IMR-90 (cell line): ENCODE measurements around the gene FUBP1. TPM values are rescaled to one million over a fixed set of nuclear protein-coding genes. Genes with fewer than 3 reads are reported as not detected.
A peak's percentile ranks its signal among the peaks of the same experiment; 100 is the strongest.

Experiments used
- ATAC-seq: fragments of 200-7000 bp; cut with Tn5 transposase; 2 replicates; pipeline ENCODE4 v1.9.1; 2020; ENCODE audit warnings: low read depth, mild to moderate bottlenecking, moderate library complexity
- BruUV-seq: library from RNA; stranded (reverse); fragments of 400-500 nt; replicated peaks from 2 replicates; lab custom pipeline; 2021; lab: Mats Ljungman, UMichigan
- CTCF ChIA-PET: fragments of 300-600 bp; formaldehyde crosslinking; extraction: SDS; loops from one replicate; lab custom pipeline; 2021; ENCODE audit warnings: antibody characterized with exemption; lab: Yijun Ruan, JAX
- POLR2A ChIA-PET: fragments of 300-600 bp; sonication (Branson Sonifier 250); formaldehyde crosslinking; loops from one replicate; lab custom pipeline; 2022; ENCODE audit warnings: antibody characterized with exemption; ENCODE audit not compliant: unreplicated experiment; lab: Charles Lee
- DNase-seq: peaks from one replicate; pipeline ENCODE4 v3.0.0; 2013
- H2AFZ ChIP-seq: replicated peaks from 2 replicates; pipeline ENCODE3; 2013; ENCODE audit warnings: low read length, mild to moderate bottlenecking; ENCODE audit not compliant: poor library complexity
- H2AK5ac ChIP-seq: 2 replicates; pipeline ENCODE4 v1.6.1; 2013; ENCODE audit warnings: low read depth, low read length, inconsistent platforms
- H2AK9ac ChIP-seq: replicated peaks from 2 replicates; pipeline ENCODE3; 2013; ENCODE audit warnings: mild to moderate bottlenecking, low read depth, low read length, moderate library complexity; ENCODE audit not compliant: poor library complexity
- H2BK120ac ChIP-seq: 2 replicates; pipeline ENCODE4 v1.6.1; 2013; ENCODE audit warnings: low read depth, low read length, inconsistent platforms
- H2BK15ac ChIP-seq: 3 replicates; pipeline ENCODE4 v1.6.1; 2013; ENCODE audit warnings: low read depth, low read length, inconsistent platforms
- H2BK20ac ChIP-seq: 2 replicates; pipeline ENCODE4 v1.6.1; 2013; ENCODE audit warnings: low read depth, mild to moderate bottlenecking, inconsistent platforms, low read length, moderate library complexity
- H2BK5ac ChIP-seq: 2 replicates; pipeline ENCODE4 v1.6.1; 2013; ENCODE audit warnings: mild to moderate bottlenecking, low read depth, low read length, inconsistent platforms; ENCODE audit not compliant: poor library complexity, severe bottlenecking
- H3K14ac ChIP-seq: replicated peaks from 2 replicates; pipeline ENCODE4 v1.6.1; 2013; ENCODE audit warnings: low read depth, low read length, inconsistent platforms
- H3K18ac ChIP-seq: 2 replicates; pipeline ENCODE4 v1.6.1; 2013; ENCODE audit warnings: low read depth, low read length, control low read depth
- H3K23ac ChIP-seq: 2 replicates; pipeline ENCODE4 v1.6.1; 2013; ENCODE audit warnings: low read depth, low read length, inconsistent platforms
- H3K27ac ChIP-seq: 2 replicates; pipeline ENCODE4 v1.5.1; 2013; ENCODE audit warnings: mild to moderate bottlenecking, control low read depth, low read length; ENCODE audit not compliant: insufficient read depth
- H3K27me3 ChIP-seq: 2 replicates; pipeline ENCODE4 v1.6.1; 2013; ENCODE audit warnings: low read length; ENCODE audit not compliant: control insufficient read depth, insufficient read depth
- H3K36me3 ChIP-seq: 2 replicates; pipeline ENCODE4 v1.6.1; 2013; ENCODE audit warnings: low read length, mixed read lengths; ENCODE audit not compliant: control insufficient read depth, insufficient read depth
- H3K4ac ChIP-seq: 2 replicates; pipeline ENCODE4 v1.6.1; 2013; ENCODE audit warnings: low read depth, low read length, inconsistent platforms
- H3K4me1 ChIP-seq: 2 replicates; pipeline ENCODE4 v1.6.1; 2013; ENCODE audit warnings: low read length, mixed read lengths; ENCODE audit not compliant: control insufficient read depth, insufficient read depth
- H3K4me2 ChIP-seq: 2 replicates; pipeline ENCODE4 v1.6.1; 2013; ENCODE audit warnings: low read depth, mild to moderate bottlenecking, control low read depth, low read length, moderate library complexity
- H3K4me3 ChIP-seq: 2 replicates; pipeline ENCODE4 v1.5.1; 2013; ENCODE audit warnings: low read depth, mild to moderate bottlenecking, control low read depth, low read length, moderate library complexity; ENCODE audit not compliant: insufficient read depth
- H3K56ac ChIP-seq: 2 replicates; pipeline ENCODE4 v1.6.1; 2013; ENCODE audit warnings: low read length, inconsistent platforms; ENCODE audit not compliant: insufficient read depth; ENCODE audit errors: extremely low read depth
- H3K79me1 ChIP-seq, 2 experiments: 2 replicates each; pipeline ENCODE4 v1.6.1; 2013; ENCODE audit warnings: low read length in 2 of 2, inconsistent platforms in 1 of 2, low read depth in 1 of 2
- H3K9ac ChIP-seq: 2 replicates; pipeline ENCODE4 v1.6.1; 2013; ENCODE audit warnings: low read depth, low read length, control low read depth
- H3K9me1 ChIP-seq: 2 replicates; pipeline ENCODE4 v1.6.1; 2013; ENCODE audit warnings: low read length, inconsistent platforms; ENCODE audit not compliant: insufficient read depth
- H3K9me3 ChIP-seq: 2 replicates; pipeline ENCODE4 v1.6.1; 2013; ENCODE audit warnings: low read length; ENCODE audit not compliant: control insufficient read depth, insufficient read depth
- H4K20me1 ChIP-seq: 2 replicates; pipeline ENCODE4 v1.6.1; 2013; ENCODE audit warnings: low read length, inconsistent platforms; ENCODE audit not compliant: insufficient read depth
- H4K5ac ChIP-seq: 2 replicates; pipeline ENCODE4 v1.6.1; 2013; ENCODE audit warnings: mild to moderate bottlenecking, low read depth, low read length, control low read depth
- H4K8ac ChIP-seq, 2 experiments: 2 replicates each; pipeline ENCODE4 v1.6.1; 2013; ENCODE audit warnings: low read depth in 2 of 2, low read length in 2 of 2, control low read depth in 1 of 2, inconsistent platforms in 1 of 2
- H4K91ac ChIP-seq: 2 replicates; pipeline ENCODE4 v1.6.1; 2013; ENCODE audit warnings: low read depth, low read length, inconsistent platforms; ENCODE audit not compliant: insufficient read depth
- BHLHE40 ChIP-seq: fragments of 150-350 bp; IDR thresholded peaks from 2 replicates; pipeline ENCODE4 v1.6.1; 2016; ENCODE audit warnings: mild to moderate bottlenecking, low read depth, low read length
- CHD1 ChIP-seq: IDR thresholded peaks from 2 replicates; pipeline ENCODE4 v1.6.1; 2012; ENCODE audit warnings: low read depth, low read length, improper control_type of control experiment
- CTCF ChIP-seq: conservative IDR thresholded peaks from 2 replicates; pipeline ENCODE4 v1.5.1; 2012; ENCODE audit warnings: mild to moderate bottlenecking, low read depth, low read length, improper control_type of control experiment
- MXI1 ChIP-seq: IDR thresholded peaks from 2 replicates; pipeline ENCODE4 v1.6.1; 2012; ENCODE audit warnings: low read depth, mild to moderate bottlenecking, low read length, moderate library complexity, borderline replicate concordance
- POLR2A ChIP-seq: IDR thresholded peaks from 2 replicates; pipeline ENCODE4 v1.6.1; 2012; ENCODE audit warnings: mild to moderate bottlenecking, low read depth, low read length
- RAD21 ChIP-seq: IDR thresholded peaks from 2 replicates; pipeline ENCODE4 v1.6.1; 2012; ENCODE audit warnings: low read length, improper control_type of control experiment
- SMC3 ChIP-seq: fragments of 150-350 bp; IDR thresholded peaks from 2 replicates; pipeline ENCODE4 v1.6.1; 2016; ENCODE audit warnings: low read depth, mild to moderate bottlenecking, antibody characterized with exemption, low read length, moderate library complexity
- WGBS, 2 experiments: methylation state at CpG; one replicate each; pipeline versions ENCODE4 v1.1.5 to v1.1.7; 2013; ENCODE audit warnings: missing lambda C conversion rate in 2 of 2; ENCODE audit not compliant: insufficient read length in 1 of 2; ENCODE audit errors: extremely low coverage in 2 of 2; 5-methylcytosine and 5-hydroxymethylcytosine counted together
- dilution Hi-C: fragments of 300-500 bp; cut with HindIII; formaldehyde crosslinking; loops from one replicate; pipeline ENCODE4 v1.14.3; 2018; ENCODE audit warnings: low sequenced_read_pairs; ENCODE audit not compliant: unreplicated experiment
- in situ Hi-C: fragments of 300-500 bp; cut with MboI; formaldehyde crosslinking; loops from 3 replicates; pipeline ENCODE4 v1.14.3; 2019; ENCODE audit warnings: low sequenced_read_pairs, inconsistent platforms, mixed read lengths
- intact Hi-C: fragments of 100-400 bp; cut with micrococcal nuclease; formaldehyde crosslinking; loops from 2 replicates; pipeline ENCODE4 v1.10.0; 2022
- polyA plus RNA-seq, 3 experiments: library from polyadenylated mRNA; depleted of rRNA; stranded (reverse); fragments of >200 nt; gene quantifications; 2 replicates each; pipeline ENCODE4 v1.2.3, GENCODE V29; 2012; ENCODE audit warnings: low replicate concordance in 1 of 3
- total RNA-seq: library from RNA; depleted of rRNA; stranded (reverse); fragments of >200 nt; gene quantifications from 2 replicates; pipeline ENCODE4 v1.2.3, GENCODE V29; 2012

FUBP1 gene
- total and polyA plus RNA-seq, 2 of the 4 experiments (the other 2 are of a cell fraction): 94.7 to 129 TPM

DNA sequence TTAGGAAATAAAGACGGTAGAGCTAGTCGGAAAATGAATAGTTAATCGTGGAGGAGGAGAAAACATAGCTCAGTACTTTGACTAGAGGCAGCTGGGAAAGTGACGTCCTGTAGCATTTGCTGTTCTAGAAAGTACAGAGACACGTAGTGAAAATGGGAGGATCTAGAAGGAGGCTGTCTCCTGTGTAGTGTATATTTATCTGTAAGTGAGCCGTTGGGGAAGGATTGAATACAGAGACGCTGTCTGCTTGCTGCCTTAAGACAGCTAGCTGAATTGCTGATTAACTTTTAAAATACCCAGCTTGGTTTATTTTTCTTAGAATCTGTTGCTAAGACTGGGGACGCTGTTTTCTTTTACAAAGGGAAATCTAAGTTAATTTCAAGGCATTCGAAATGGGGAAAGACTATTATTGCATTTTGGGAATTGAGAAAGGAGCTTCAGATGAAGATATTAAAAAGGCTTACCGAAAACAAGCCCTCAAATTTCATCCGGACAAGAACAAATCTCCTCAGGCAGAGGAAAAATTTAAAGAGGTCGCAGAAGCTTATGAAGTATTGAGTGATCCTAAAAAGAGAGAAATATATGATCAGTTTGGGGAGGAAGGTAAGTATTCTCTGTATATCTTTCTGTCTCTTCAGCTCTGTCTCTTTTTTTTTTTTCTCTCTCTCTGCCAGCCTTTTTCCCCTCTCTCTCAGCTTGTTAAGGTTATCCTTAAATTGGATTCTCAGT, 26.0 kb upstream of the FUBP1 start, which contains the start of gene DNAJB4:
DNAJB4 (plus strand) TSS at position 221 of the 729 bp plus-strand sequence; CDS start at position 393, 172 bp downstream.
- Histone ChIP-seq H4K5ac (peak within 1 kb of the TSS; percentile 19; the same call in 1 of the 2 replicates), H2BK120ac (peak within 1 kb of the TSS; percentile 29; the same call in 1 of the 2 replicates), H3K56ac (peak within 1 kb of the TSS; percentile 73), H3K4me1 (peaks cover 4% of the 10 kb centered on the region), H3K9me3 (no peaks in the 10 kb centered on the region), H2AFZ (no peak within 1 kb of the TSS), H2BK5ac (peak within 1 kb of the TSS; percentile 100), H4K8ac (peak within 1 kb of the TSS in 1 of 2 experiments; percentile 64; a peak in 1 of 4 replicates), H2AK5ac (no peak within 1 kb of the TSS), H2BK15ac (no peak within 1 kb of the TSS), H3K9me1 (no peaks in the 10 kb centered on the region), H3K4ac (peak within 1 kb of the TSS; percentile 46; the same call in 1 of the 2 replicates), H3K18ac (peak within 1 kb of the TSS; percentile 91), H4K20me1 (peaks cover 3% of the 10 kb centered on the region; the same call in 1 of the 2 replicates), H3K4me2 (peak within 1 kb of the TSS; percentile 98), H3K36me3 (no peaks in the 10 kb centered on the region), H3K27me3 (no peaks in the 10 kb centered on the region), H3K23ac (peak within 1 kb of the TSS; percentile 47; the same call in 1 of the 2 replicates), H3K4me3 (peak within 1 kb of the TSS; percentile 80), H3K14ac (peak within 1 kb of the TSS; percentile 5; the same call in 1 of the 2 replicates), H2AK9ac (no peak within 1 kb of the TSS), H3K9ac (peak within 1 kb of the TSS; percentile 90), H2BK20ac (no peak within 1 kb of the TSS; the same call in 1 of the 2 replicates), H4K91ac (peak within 1 kb of the TSS; percentile 16; the same call in 1 of the 2 replicates), H3K27ac (peak within 1 kb of the TSS; percentile 85), H3K79me1 (peaks cover 0 to 20% of the 10 kb centered on the region in 2 experiments; a peak in 2 of 4 replicates)
- TSS peak; percentile 72 for BruUV-seq
- in situ Hi-C loops (no loop called here), dilution Hi-C loops (no loop called here), intact Hi-C loops (loop anchor here (1.0 kb wide), 3 partner anchors 26 to 109 kb away; partner anchors contain the start of gene FUBP1)
- ATAC-seq: peak; percentile 93
- DNase-seq: peak; percentile 99
- 0% methylated on average over 5 of the region's 12 CpGs; no CpG with 5 or more reads in 1 of the 2 experiments for WGBS, 2 experiments
- TF ChIP-seq SMC3 (0 out of 2 replicates have a peak, but pooled peaks have one; percentile 1), RAD21 (peak; percentile 3; the same call in 1 of the 2 replicates), MXI1 (0 out of 2 replicates have a peak, but pooled peaks have one; percentile 35), BHLHE40 (no peak), CTCF (no peak), POLR2A (peak; percentile 94), CHD1 (0 out of 2 replicates have a peak, but pooled peaks have one; percentile 86)
- ChIA-PET POLR2A (interaction anchor here (0.5 to 2.1 kb wide), 7 partner anchors 19 to 342 kb away, joined by 3 to 9 read pairs (median 3); partner anchors contain the start of gene FUBP1), CTCF (interaction anchor here (0.6 to 2.7 kb wide), 5 partner anchors 10 to 1014 kb away, joined by 3 to 7 read pairs (median 3); no protein-coding TSS in a partner anchor)
